Activated CD8-positive, alpha-beta memory T cell treated with anti-CD3 and anti-CD28 coated beads for 36 hours (primary cell): ENCODE results near the gene TOP3B. TPM values are rescaled to one million over a fixed set of nuclear protein-coding genes. Genes with fewer than 3 reads are reported as not detected.

Experiments used
- CTCF ChIA-PET: fragments of 350-600 bp; sonication (Branson Sonifier 250); formaldehyde crosslinking; loops from one replicate; lab custom pipeline; 2021; ENCODE audit warnings: antibody characterized with exemption; lab: Charles Lee
- POLR2A ChIA-PET: fragments of 350-600 bp; sonication (Branson Sonifier 250); formaldehyde crosslinking; loops from one replicate; lab custom pipeline; 2021; ENCODE audit warnings: antibody characterized with exemption; lab: Charles Lee
- total RNA-seq, 2 experiments: library from RNA; stranded (reverse); gene quantifications; one replicate each; pipeline ENCODE4 v1.2.3, GENCODE V29; 2021

TOP3B gene
- total RNA-seq, 2 experiments from 2014 or later, result 33.2 to 38.8 TPM

DNA sequence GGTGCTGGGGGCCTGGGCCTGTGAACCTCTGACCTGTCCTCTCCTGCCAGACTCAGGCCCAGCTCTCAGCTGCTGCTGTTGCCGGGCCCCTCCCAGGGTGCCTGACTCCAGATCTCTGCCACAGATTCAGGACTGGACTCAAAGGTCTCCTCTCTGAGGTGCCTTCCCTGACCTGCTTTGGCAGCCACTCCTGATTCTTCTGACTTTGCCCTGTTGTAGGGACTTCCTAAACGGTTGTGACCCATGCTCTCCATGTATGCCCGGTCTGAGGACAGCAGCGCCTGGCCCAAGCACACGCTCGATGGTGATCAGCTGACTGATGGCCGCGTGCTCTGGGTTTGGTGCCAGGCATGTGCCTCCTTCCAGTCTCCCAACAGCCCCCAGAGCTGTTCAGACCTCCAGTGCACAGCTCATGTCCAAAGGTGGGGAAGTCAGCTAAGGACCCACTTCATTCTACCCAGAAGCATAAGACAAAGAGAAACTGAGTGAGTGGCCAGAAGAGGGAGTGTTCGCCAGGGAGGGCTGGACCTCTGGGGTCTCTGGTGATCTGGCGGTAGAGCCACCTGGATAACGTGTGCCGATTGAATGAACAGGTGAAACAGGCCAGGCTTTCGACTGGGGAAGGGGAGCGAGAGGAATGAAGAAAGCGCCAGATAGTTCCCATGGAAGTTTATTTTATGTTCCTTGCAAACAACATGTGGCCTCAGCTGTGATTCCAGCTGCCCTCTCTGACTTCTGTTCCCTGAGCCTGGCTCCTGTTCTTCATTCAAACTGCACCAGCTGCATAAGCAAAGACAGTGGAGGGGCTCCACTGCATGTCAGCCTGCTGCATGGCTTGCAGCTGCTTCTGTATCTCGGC, 8.1 kb upstream of the TOP3B start:
- ChIA-PET CTCF (no interaction called here), POLR2A (no interaction called here)

DNA sequence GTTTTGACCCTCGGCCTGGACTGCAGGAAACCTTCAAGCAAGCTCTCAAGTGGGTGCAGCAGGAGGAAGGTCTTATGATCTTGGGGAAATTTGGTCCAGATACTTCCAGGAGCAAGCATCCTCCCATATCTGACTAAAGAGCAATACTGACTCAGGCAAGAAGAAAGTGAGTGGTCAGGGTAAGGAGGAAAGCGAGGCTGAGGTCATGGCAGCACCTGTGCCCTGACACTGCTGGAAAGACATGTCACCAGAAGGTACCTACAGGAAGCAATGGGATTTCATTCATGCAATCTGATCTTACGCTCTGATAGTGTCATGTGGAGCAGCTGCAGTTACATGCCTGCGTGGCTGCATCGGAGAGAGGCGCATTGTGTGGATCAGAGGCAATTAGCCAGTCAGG, 6.5 kb upstream of the TOP3B start:
- ChIA-PET CTCF (no interaction called here), POLR2A (no interaction called here)

DNA sequence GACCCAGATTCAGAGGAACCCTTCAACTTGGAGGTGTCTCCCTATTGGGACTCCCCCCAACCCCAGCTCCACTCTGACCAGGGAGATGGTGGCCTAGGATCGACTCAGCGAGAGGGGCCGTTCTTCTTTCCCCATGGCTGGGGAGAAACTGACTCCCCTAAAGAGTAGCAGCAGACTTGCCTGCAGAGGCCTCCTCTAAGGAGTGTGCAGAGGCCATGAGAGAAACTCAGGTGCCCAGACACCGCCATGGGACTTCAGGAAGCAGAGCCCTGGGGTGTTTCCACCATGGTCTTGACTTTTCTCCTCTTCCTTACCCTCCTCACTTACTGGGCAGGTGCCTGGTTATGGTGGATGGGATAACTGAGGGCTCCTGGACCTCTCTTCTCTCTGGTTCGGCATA, 2.6 kb upstream of the TOP3B start:
- CTCF ChIA-PET, result no interaction called here
- POLR2A ChIA-PET, result no interaction called here

DNA sequence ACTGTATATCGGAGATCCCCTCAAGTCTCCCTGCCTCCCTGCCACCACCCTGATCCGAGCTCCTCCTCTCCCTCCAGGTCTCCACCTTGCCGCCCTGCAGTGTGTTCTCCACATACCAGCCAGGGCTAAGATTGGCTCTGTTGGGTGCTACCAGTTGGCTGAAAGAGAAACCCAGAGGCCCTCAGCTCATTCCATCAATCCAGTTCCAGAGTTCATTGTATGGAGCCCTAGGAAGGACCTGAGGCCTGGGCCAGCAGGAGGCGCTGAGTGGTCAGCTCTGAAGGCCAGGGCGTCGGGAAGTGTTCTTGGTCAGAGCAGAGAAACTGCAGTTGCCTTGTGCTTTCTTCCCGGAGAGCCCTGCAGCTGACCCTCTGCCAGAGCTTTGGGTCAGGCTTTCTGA, 2.2 kb upstream of the TOP3B start:
- ChIA-PET POLR2A (no interaction called here), CTCF (no interaction called here)

DNA sequence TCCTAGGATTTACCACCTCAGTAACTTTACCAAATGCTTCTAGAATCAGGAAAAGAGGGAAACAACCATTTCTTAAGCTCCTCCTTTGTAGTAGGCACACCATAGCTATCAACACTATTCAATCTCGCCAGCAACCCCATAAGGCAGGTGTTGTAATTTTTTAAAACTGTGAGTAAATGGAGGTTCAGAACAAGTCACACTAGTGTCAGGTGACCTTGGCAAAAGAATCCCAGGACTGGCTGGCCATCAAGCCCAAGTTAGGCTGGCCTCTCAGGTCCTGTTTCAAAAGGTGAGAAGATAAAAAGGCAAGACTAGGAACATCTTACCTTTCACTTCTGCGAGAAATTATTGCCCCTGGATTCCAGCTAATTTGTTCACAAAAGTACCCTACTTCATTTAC, 713 bp downstream of the TOP3B start:
- POLR2A ChIA-PET, result no interaction called here
- CTCF ChIA-PET, result interaction anchor here (1.3 to 2.4 kb wide), 3 partner anchors 9 to 44 kb away, joined by 3 to 15 read pairs (median 4); no protein-coding TSS in a partner anchor

DNA sequence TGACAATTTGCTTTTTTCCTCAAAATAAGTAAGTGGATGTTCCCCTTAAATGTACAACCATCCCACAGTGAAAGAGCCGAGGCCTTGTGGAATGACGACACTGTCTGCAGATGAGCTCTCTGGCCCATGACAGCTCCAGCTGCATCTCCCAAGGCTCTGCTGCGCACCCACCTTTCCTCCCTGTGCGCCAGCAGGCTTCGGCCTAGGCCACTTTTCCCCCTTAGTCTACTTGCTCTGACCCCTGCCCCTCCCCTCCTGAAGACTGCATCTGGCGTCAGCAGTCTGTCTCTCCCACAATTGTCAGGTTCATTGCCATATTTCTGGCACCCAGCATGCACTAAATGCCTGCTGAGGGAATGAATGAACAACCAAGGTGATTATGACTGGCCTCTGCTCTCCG, 2.0 kb downstream of the TOP3B start:
- ChIA-PET POLR2A (interaction anchor here (0.7 kb wide), 1 partner anchor 29 kb away, joined by 12 read pairs; no protein-coding TSS in a partner anchor), CTCF (interaction anchor here (2.4 kb wide), 1 partner anchor 8 kb away, joined by 15 read pairs; no protein-coding TSS in a partner anchor)

DNA sequence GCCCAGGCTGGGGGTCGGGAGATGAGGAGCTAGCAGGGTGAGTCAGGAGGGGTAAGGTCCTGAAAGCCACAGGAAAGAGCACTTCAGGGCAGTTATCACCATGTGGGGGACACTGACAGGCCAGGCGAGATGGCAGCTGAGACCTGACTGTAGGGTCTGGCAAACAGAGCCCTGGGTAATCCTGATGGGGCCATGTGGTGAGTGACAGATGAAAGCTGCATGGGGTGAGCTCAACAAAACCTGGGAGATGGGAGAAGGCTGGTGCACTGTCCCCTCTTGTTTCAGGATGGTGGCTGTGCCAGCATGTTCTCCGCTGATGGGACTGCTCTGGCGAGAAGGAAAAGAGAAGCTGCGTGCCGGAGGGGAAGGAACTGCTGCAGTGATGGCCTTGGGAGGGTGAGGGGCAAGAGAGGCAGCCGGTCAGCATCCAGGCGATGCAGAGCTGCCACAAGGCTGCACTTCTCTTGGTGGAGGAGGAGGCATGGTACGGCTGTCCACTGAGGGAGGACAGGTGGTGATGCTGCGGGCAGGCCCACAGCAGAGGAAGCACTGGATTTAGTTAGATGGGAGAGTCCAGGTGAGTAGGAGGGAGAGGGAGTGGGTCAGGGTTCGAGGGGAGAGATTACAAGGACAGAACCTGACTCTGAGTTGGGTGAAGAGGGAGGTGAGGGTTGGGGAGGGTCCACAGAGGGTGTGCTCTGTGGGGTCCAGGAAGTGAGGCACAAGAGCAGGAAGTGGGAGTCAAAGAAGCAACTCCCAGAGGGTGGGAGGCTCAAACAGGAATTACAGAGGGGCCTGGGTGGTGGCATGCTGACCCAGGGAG, 3.8 kb downstream of the TOP3B start:
- ChIA-PET CTCF (interaction anchor here (1.2 kb wide), 1 partner anchor 41 kb away, joined by 3 read pairs; no protein-coding TSS in a partner anchor), POLR2A (no interaction called here)

DNA sequence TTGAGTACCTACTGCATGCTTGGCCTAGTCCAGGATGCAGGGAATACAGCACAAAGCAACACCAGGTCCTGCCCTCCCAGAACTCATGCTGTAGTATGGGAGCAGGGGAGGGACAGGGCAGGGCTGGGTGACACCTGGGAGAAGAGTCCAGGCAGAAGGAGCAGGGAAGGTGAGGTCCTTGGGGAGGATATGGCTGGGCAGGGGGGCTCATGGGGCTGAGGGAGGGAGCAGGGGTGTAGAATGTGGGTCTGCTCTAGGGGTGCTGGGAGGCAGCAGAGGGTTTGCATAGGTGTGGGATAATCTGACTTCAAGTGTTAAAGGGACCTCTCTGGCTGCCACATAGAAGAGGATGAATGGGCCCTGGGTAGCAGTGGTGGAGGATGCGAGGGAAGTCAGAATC, 4.8 kb downstream of the TOP3B start:
- POLR2A ChIA-PET, result no interaction called here

DNA sequence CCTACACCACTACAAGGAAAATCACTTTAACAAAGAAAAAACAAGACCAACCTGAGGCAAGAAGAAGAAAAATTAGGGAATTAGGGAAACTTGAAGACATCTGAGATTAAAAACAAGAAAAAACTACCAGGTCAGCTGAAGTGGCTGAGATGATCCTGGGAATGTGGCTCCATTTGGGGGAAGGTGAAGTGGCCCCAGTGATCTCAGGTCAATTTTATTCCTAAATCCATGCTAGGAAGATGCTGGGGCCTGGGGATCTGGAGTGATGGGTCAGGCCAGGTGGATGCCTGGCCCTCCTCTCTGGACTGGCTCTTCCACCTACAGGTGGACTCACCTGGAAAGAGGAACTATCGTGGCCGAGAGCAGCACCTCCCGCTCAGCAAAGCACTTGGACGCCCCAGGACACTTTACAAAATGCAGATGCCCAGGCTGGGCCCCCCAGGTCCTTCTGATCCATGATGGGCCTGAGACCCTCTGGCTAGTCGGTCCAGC, 6.7 kb downstream of the TOP3B start:
- POLR2A ChIA-PET, result no interaction called here
- CTCF ChIA-PET, result no interaction called here

More for the DNA sequence above, 4.8 kb downstream of the TOP3B start:
- CTCF ChIA-PET, result interaction anchor here (1.2 kb wide), 1 partner anchor 40 kb away, joined by 3 read pairs; no protein-coding TSS in a partner anchor

DNA sequence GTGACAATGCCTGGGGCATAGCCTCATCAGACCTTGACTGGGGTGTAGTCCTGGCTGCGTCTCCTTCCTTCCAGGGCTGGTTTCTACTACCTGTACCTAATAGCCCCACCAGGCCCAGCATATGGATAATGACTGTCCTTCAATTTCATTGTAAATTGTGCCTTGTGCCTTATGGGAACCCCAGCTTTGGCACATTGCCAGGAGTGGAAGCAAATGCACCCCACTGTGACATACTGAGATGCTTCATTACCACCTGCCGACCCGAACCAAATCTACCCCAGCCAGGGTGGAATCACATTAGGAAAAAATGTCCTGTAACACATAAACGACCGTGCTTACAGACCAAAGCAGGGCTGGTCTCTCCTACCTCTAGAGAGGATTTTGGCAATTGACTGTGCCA, 7.3 kb downstream of the TOP3B start:
- ChIA-PET CTCF (no interaction called here), POLR2A (no interaction called here)

DNA sequence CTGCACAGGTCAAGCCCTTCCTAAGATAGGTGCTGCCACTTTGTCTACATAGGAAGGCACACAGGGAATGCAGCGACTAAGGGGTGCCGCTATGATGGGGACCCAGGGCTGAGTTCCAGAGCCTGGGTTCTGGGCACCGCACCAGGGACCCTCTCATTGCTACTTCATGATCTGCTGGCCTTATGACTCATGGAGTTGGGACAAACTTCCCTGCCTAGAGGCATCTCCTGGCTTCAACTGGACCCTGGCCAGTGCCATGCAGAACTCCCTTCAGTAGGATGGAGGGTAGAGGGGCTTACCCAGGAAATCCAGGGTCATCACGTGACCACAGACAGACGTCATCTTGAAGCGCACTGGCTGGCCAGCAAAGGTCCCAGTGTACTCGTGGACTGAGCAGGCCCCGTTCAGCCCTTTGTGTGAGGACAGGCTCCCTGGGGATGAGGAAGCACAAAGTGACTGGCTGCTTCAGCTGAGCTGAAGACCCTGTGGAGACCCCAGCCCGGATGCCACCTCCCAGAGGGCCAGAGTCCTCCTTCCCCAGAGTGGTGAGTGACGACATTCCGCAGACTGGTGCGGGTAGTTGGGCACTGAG, 8.4 kb downstream of the TOP3B start:
- ChIA-PET POLR2A (no interaction called here), CTCF (no interaction called here)

DNA sequence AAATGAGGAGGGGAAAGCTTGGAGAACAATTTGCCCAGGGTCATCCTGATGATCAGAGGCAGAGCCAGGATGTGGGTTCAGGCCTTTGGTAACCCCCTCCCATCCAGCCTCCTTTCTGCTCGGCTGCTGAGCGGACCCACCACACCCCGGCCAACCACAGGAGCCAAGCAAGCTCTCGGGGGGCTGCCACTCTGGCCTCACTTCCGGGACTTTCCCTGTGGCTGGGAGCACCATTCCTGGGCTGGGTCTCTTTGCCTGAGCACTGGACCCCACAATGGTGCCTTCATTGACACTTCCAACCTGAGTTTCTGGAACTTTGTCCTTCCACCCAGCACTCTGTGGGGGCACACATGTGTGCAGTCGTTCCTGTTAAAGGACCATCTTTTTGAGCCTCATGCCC, 9.8 kb downstream of the TOP3B start:
- CTCF ChIA-PET, result interaction anchor here (0.6 to 2.6 kb wide), 9 partner anchors 9 to 1011 kb away, joined by 3 to 15 read pairs (median 3); partner anchors contain the start of gene TOP3B
- POLR2A ChIA-PET, result no interaction called here

DNA sequence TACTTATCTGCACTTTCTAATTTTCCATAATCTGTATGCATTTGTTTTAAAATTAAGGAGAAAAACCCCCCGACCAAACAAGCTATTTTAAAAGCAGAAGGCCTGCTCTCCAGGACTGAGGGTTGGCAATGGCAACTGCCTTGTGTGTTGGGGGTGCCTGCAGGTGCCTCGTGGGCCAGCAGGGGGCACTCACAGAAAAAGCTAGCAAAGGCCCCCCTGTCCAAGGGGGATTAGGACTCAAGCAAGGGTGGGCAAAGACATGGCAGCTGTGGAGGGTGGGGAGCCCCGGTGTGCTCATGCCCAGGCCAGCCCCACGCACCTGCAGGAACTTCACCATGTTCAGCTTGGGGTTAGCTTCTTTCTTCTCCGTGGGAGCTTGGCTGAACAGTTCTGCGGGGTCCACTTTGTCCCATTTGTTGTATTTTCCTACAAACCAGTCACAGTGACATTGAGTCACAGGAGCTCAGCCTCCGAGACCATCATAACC, 10.3 kb downstream of the TOP3B start:
- CTCF ChIA-PET, result interaction anchor here (0.6 to 2.6 kb wide), 11 partner anchors 10 to 1010 kb away, joined by 3 to 15 read pairs (median 3); partner anchors contain the start of gene TOP3B
- POLR2A ChIA-PET, result no interaction called here

DNA sequence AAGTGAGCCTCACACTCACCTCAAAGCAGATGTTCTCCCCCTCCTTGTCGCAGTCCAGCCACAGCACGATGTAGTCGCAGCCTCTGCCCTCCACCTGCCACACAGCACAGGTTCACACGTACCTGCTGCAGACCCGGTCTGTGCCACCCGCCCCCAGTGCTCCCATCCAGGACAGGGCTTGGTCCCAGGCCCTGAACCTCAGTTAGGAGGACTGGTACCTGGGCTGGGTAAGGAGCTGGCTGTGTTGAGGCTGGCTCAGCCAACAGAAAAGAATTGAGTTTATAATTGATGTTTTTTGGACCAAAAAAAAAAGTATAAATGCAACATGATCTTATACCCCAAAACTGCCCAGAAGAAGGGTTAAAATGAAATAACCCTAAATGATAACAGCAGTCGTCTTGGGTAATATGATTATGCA, 10.7 kb downstream of the TOP3B start:
- ChIA-PET CTCF (interaction anchor here (0.6 to 2.6 kb wide), 9 partner anchors 10 to 263 kb away, joined by 3 to 15 read pairs (median 3); partner anchors contain the start of gene TOP3B), POLR2A (no interaction called here)

DNA sequence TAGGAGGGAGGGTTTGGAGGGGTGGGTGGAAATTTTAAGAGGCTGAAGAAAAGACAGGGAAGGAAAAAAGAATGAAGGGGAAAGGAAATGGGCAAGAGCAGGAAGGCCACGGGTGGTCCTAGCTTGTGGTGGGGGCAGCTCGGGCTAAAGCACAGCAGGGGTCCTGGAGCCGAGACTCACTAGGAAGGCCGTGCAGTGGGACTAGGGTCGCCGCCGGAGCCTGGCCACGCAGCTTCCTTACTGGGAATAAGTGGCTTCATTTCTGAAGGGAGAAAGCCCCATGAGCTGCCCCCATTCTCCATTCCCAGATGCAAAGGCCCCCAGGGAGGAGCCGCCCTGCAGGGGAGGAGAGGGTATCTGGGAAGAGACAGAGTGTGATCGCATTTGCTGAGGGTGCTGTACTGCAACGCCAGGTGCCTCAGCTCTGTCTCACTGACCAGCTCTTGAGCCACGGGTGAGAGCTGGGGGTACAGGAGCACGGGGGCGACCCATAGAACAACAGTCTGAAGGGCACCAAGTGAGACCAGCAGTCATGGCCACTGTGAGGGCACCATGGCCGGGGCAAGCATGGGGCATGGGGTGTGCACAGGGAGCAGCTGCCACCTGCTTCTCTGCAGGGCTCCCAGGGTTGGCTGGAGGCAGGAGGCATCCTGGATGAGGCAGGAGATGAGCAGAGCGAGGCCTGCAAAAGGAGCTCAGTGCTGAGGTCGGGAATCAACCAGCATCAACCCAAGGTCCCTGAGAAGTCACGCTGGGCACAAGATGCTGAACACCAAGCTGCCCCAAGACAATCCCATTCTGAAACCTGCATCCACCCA, 11.6 kb downstream of the TOP3B start:
- ChIA-PET POLR2A (no interaction called here), CTCF (interaction anchor here (1.3 to 2.6 kb wide), 4 partner anchors 11 to 33 kb away, joined by 3 to 15 read pairs (median 4); partner anchors contain the start of gene TOP3B)

DNA sequence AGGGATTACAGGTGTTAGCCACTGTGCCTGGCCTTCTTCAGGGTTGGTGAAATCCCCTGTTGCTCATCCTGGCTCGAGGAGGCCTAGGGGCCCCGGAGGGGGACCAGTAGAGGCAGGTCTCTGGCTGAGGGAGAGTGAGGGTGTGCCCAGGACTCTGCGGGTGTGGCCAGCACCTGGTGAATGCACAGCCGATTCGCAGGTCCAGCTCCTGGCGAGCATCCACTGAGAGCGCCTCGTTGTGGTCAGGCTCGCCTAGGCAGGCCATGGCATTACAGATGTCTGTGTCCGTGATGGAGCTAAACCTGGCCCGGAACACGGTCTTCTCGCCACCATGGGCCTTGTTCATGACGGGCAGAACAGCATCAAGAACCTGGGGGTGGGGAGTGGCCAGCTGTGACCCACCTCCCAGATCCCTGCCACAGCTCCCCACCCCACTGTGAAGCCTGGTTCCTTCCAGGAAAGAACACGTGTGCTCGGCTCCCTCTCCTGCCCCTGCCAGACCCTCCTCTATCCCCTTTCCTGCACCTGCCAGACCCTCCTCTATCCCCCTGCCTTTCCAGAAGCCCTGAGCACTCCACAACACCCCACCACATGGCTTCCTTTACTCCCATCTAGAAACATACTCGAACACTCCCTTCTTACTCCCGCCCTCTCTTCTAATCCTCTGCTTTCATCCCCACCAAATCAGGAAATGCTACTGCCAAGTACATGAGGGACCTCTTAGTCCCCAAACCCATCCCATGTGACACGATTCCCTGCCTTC, 12.4 kb downstream of the TOP3B start:
- ChIA-PET CTCF (interaction anchor here (1.5 kb wide), 1 partner anchor 31 kb away, joined by 3 read pairs; no protein-coding TSS in a partner anchor), POLR2A (no interaction called here)

DNA sequence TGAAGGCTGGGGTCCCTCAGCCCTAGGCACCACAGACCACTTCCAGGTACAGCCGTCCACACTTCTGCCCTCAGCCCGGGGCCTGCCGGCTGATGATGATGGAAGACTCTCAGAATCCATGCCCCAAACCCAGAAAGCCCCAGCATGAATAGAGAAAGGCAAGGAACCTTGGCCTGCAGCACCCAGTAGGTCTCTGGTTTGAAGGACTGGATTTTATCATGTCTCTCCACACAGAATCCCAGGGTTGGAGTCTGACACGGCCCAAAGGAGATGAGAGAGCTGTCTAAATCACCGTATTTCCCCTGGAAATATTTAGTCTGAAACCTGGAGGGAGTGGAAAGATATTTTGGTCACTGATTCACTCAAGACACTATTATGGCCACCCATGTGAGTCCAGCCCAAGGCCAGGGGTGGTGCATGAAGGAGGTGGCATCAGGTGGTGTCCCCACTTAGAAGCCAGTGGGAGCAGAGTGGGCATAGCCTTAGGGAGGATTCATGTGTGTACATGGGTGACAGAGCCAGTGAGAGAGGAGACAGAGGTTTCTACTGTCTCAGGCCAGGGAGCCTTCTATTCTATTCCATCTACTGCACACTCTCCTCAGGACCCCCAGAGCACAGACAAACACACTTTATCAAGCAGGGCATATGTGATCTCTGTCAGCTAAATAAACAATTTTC, 14.0 kb downstream of the TOP3B start:
- POLR2A ChIA-PET, result no interaction called here
- CTCF ChIA-PET, result no interaction called here
